ENCODE results near the gene VAMP3.
"Not testable (repeated sequence)": the region's sequence is repeated elsewhere in the genome, so short reads cannot be mapped to it uniquely, and the experiment has no call there.

The VAMP3 gene

GRCh38 chr1:7769673-7770412, 1.3 kb upstream of the VAMP3 start:
- no peak for DNase-seq

GRCh38 chr1:7770669-7770996, 463 bp upstream of the VAMP3 start:
- DNase-seq = no peak

- no peak for DNase-seq
Observed at GRCh38 chr1:7771823-7772299, 765 bp downstream of the VAMP3 start.

DNA sequence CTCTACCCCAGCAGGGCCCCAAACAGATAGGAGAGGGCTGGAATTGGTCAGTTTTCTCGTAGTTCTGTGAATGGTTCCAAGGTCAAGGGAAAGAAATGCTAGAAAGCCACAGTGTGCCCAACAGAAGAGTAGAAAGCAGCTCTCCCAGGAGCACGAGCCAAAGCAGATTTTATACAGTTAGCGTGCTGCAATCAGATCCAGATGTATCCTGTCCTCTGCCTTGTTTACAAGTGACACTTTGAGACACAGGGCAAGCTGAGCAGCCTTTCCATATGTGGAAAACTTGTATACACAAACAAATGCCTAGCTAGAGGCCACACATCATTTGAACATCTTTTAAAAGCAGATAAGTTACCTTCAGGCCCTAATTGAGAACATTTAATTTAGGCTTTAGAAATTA, 6.5 kb downstream of the VAMP3 start:
- DNase-seq = no peak

DNA sequence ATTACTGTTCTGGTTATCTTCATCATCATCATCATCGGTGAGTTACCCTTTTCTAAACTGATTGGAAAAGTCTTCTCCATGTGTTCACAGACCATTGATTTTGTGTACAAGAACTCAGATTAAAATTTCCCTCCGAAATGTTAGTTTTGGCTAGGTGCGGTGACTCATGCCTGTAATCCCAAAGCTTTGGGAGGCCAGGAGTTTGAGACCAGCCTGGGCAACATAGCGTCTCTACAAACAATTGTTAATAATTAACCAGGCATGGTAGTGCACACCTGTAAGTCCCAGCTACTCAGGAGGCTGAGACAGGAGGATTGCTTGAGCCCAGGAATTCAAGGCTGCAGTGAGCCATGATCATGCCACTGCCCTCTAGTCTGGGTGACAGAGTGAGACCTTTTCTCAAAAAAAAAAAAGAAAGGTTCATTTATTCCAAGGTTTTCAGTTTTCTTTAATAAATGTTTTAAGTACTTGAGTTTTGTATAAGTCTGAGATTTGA, 7.1 kb downstream of the VAMP3 start:
- DNase-seq = no peak

- no peak for DNase-seq
Observed at GRCh38 chr1:7780976-7781375, 9.9 kb downstream of the VAMP3 start.

DNA sequence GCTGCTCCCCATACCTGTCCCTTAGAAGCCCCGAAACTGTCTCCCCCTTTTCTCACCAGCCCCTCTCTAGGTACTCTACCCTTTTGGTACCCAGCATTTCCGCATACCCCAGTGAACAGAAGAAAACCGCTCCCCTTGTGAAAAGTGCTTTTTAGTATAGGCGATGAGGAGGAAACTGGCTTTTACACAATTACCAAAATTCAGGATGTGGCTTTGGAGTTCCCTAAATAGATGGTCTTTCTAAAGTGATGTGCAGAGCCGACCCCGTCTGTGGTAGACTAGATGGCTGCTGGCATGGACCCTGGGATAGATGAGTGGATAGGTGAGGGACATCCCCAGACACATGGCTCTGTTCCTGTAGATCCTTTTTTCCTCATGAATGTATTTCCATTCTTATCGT, 10.4 kb downstream of the VAMP3 start:
- no peak for DNase-seq

DNA sequence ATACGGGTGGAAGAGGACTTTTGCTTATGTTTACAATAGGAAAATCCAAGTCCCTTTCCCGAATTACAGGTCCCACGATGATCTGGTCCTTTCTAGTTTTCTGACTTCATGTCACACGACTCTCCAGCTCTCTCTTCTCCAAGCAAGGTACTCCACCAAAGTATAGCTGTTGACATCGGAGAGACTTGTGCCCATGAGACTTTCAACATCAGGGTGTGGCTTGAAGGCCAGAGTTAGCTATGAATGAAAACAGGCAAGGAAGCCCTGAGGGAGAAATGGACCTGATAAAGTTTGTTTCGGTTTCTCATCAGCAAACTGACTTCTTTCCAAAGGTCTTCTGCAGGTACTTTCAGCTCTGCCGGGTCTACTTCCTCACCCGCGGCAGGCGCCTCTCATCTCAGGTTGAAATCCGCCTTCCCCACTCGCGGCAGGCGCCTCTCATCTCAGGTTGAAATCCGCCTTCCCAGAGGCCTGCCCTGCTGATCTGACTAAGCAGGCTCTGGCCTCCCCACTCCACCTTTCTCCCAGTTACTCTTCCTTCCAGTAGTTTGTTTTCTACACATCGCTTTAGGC, 10.9 kb downstream of the VAMP3 start:
- DNase-seq = peak; percentile 4

DNA sequence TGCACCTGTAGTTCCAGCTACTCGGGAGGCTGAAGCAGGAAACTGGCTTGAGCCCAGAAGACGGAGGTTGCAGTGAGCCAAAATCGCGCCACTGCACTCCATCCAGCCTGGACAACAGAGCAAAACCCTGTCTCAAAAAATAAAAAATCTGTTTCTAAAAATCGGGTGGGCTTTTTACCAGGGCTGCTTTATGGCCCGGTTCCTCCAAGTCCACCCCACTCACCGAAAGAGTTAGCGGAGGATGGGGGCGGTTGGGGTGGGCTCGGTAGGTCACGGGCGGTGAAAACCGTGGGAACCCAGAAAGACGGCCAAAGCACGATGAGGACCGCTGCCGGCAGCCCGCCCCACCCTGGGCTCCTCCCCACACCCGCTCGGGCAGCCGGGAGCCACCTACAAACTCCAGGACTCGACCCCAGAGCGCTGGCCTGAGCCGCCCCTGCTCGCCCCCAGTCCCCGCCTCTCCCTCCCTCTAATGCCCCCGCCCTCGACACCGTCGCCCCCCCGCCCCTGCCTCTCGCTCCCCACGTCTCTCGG, 12.1 kb downstream of the VAMP3 start:
- no peak for DNase-seq

GRCh38 chr1:7783826-7784491, 12.9 kb downstream of the VAMP3 start, which contains the start of gene PER3:
PER3 (plus strand) TSS chr1:7784291; CDS start chr1:7784878, 587 bp downstream.
- DNase-seq = peak; percentile 91

DNA sequence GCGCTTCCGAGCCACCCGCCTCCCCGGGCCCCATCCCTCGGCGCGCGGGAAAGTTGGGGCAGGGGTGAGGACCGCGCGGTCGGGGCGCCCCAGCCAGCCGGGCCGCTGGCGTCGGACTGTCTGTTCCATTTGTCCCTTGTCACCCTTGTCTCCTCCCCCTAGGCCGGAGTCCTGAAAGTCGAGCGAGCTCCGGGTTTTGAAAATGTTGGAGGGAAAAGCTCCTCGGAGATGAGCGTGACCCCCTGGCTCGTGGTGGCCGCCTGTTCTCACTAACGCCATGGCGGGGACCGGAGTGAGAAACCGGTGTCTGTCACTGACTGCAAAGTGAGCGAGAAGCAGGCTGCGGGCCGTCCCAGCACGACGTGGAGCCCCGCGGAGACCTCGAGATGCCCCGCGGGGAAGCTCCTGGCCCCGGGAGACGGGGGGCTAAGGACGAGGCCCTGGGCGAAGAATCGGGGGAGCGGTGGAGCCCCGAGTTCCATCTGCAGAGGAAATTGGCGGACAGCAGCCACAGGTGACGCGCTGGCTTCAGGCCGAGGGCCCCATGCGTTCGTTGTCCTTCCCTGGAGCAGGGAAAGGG, 13.5 kb downstream of the VAMP3 start:
- DNase-seq = no peak

GRCh38 chr1:7785108-7785507, 14.0 kb downstream of the VAMP3 start:
- no peak for DNase-seq

- no peak for DNase-seq
Observed at GRCh38 chr1:7786795-7787194, 15.7 kb downstream of the VAMP3 start.

DNA sequence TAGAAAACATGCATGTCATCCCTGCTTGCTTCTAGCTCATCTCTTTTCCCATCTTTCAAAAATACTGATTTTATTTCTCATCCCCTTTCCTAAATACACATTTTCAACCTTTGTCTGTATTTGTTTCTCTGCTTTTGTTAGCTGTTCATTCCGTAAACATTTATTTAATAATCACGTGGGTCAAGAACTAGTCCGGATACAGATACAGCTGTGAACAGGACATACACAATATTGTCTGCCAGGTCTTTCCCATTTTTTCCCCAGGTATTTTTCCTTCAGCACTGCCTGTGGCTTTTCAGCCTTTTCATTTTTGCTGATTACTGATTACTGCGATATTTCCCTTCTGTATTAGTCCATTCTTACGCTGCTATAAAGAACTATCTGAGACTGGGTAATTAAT, 18.7 kb downstream of the VAMP3 start:
- no peak for DNase-seq

DNA sequence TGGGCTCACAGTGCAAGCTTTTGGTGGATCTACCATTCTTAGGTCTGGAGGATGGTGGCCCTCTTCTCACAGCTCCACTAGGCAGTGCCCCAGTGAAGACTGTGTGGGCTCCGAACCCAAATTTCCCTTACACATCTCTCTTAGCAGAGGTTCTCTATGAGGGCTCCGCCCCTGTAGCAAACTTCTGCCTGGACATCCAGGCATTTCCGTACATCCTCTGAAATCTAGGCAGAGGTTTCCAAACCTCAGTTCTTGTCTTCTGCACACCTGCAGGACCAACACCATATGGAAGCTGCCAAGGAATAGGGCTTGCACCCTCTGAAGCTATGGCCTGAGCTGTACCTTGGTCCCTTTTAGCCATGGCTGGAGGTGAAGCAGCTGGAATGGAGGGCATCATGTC, 19.9 kb downstream of the VAMP3 start:
- DNase-seq = not testable (repeated sequence)

- DNase-seq = no peak
Observed at GRCh38 chr1:7795406-7795805, 24.3 kb downstream of the VAMP3 start.

DNA sequence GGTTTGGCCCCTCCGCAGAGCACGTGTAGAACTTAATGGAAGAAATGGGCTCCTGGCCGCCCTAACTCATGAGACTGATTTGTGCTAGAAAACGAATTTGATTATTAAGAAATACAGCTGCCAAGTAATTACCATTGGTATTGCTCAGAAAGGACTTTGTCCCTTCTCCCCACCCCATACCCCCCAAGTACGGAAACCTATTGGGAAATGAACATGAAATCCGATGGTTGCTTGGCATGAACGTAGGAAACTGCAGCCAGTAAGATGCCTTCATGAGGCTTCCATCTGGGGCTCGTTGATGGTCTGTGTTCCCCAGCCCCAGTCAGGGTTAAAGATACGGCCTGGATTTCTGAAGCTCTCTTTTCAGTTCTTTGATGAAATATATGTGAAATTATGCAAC, 34.4 kb downstream of the VAMP3 start:
- DNase-seq = no peak

DNA sequence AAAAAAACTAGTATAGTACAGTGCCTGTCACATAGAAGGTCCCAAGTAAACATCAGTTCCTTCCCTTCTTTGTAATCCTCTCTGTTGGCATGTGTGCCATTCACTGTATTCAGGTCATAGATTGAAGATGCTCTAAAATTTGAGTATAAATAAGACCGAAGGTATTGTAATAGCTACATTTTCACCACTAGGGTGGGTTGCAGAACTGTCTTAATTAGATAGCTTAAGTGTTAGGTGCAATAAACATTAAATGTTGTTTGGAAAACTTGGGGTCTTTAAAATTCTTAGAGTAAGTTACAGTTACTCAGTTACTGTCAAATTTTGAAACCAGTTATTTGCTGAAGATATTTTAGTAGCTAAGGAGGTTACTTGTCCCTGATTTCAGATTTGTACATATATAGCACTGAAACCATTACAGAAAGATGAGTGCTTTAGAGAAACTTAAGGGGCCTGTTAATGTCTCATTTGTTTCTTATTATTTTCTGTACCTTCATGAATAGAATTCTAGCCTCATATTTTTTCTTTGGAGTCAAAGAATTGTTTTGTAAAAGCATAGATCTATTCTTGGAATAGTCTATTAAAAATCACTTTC, 37.3 kb downstream of the VAMP3 start:
- peak; percentile 42 for DNase-seq

DNA sequence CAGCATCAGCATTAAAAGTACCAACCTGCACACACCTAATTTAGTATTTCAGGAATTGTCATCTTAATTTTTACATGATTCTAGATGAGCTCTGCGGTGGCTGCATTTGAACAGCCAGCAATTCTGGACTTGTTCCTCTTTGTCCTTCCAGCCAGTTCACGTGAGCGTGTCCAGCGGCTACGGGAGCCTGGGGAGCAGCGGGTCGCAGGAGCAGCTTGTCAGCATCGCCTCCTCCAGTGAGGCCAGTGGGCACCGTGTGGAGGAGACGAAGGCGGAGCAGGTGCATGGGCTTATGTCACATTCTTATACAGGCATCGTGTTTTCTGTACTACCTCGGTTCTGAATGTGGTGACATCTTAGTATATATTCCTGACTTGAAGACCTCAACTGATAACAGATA, 38.6 kb downstream of the VAMP3 start:
- DNase-seq = no peak

GRCh38 chr1:7810395-7810794, 39.3 kb downstream of the VAMP3 start:
- DNase-seq = no peak

GRCh38 chr1:7811476-7811875, 40.4 kb downstream of the VAMP3 start:
- DNase-seq = no peak

- no peak for DNase-seq
Observed at GRCh38 chr1:7813677-7814373, 42.7 kb downstream of the VAMP3 start.

All from CD4-positive, alpha-beta T cell treated with Interleukin-4 for 4 hours (primary cell).